Measurements from ENCODE around the gene DENND1C.
"Not testable (repeated sequence)": the region's sequence is repeated elsewhere in the genome, so short reads cannot be mapped to it uniquely, and the experiment has no call there.

The DENND1C gene

GRCh38 chr19:6450166-6450565, 31.4 kb downstream of the DENND1C start:
- no peak for TF ChIP-seq JUND (IDR thresholded peaks at IDR 0.05; ENCODE audit: low read depth)
- in situ Hi-C loops (cut with HindIII; ENCODE audit: low pct_unique_long_range_greater_than_20kb, low sequenced_read_pairs), result no loop called here
- no peak for DNase-seq (ENCODE audit: low read depth in 1 of 2, low spot score in 1 of 2)

- no peak for TF ChIP-seq JUND (IDR thresholded peaks at IDR 0.05; ENCODE audit: low read depth)
- no peak for DNase-seq (ENCODE audit: low read depth in 1 of 2, low spot score in 1 of 2)
- in situ Hi-C loops (cut with HindIII; ENCODE audit: low pct_unique_long_range_greater_than_20kb, low sequenced_read_pairs), result no loop called here
Measured at GRCh38 chr19:6448045-6448444, 33.5 kb downstream of the DENND1C start.

GRCh38 chr19:6446452-6446851, 35.1 kb downstream of the DENND1C start:
- DNase-seq (ENCODE audit: low read depth in 1 of 2, low spot score in 1 of 2), result no peak
- no peak for TF ChIP-seq JUND (IDR thresholded peaks at IDR 0.05; ENCODE audit: low read depth)
- in situ Hi-C loops (cut with HindIII; ENCODE audit: low pct_unique_long_range_greater_than_20kb, low sequenced_read_pairs), result no loop called here

- TF ChIP-seq JUND (IDR thresholded peaks at IDR 0.05; ENCODE audit: low read depth), result no peak
- no peak for DNase-seq (ENCODE audit: low read depth in 1 of 2, low spot score in 1 of 2)
- in situ Hi-C loops (cut with HindIII; ENCODE audit: low pct_unique_long_range_greater_than_20kb, low sequenced_read_pairs), result no loop called here
Measured at GRCh38 chr19:6443986-6444385, 37.6 kb downstream of the DENND1C start.

- no peak for TF ChIP-seq JUND (IDR thresholded peaks at IDR 0.05; ENCODE audit: low read depth)
- no peak for DNase-seq (ENCODE audit: low read depth in 1 of 2, low spot score in 1 of 2)
- in situ Hi-C loops (cut with HindIII; ENCODE audit: low pct_unique_long_range_greater_than_20kb, low sequenced_read_pairs), result no loop called here
Measured at GRCh38 chr19:6442087-6442688, 39.4 kb downstream of the DENND1C start.

- no peak for DNase-seq (ENCODE audit: low read depth in 1 of 2, low spot score in 1 of 2)
- TF ChIP-seq JUND (IDR thresholded peaks at IDR 0.05; ENCODE audit: low read depth), result no peak
- in situ Hi-C loops (cut with HindIII; ENCODE audit: low pct_unique_long_range_greater_than_20kb, low sequenced_read_pairs), result no loop called here
Measured at GRCh38 chr19:6440905-6441304, 40.7 kb downstream of the DENND1C start.

GRCh38 chr19:6439743-6440142, 41.8 kb downstream of the DENND1C start:
- DNase-seq (ENCODE audit: low read depth in 1 of 2, low spot score in 1 of 2), result no peak
- in situ Hi-C loops (cut with HindIII; ENCODE audit: low pct_unique_long_range_greater_than_20kb, low sequenced_read_pairs), result no loop called here
- no peak for TF ChIP-seq JUND (IDR thresholded peaks at IDR 0.05; ENCODE audit: low read depth)

- TF ChIP-seq JUND (IDR thresholded peaks at IDR 0.05; ENCODE audit: low read depth), result no peak
- in situ Hi-C loops (cut with HindIII; ENCODE audit: low pct_unique_long_range_greater_than_20kb, low sequenced_read_pairs), result no loop called here
- no peak for DNase-seq (ENCODE audit: low read depth in 1 of 2, low spot score in 1 of 2)
Measured at GRCh38 chr19:6433663-6434062, 47.9 kb downstream of the DENND1C start, which contains the start of gene SLC25A41. TSS of gene SLC25A41 (minus strand) at chr19:6433763. CDS start at chr19:6433693, 70 bp downstream.

- in situ Hi-C loops (cut with HindIII; ENCODE audit: low pct_unique_long_range_greater_than_20kb, low sequenced_read_pairs), result no loop called here
- TF ChIP-seq JUND (IDR thresholded peaks at IDR 0.05; ENCODE audit: low read depth), result no peak
Measured at GRCh38 chr19:6433165-6433564, 48.4 kb downstream of the DENND1C start.

GRCh38 chr19:6431891-6432290, 49.7 kb downstream of the DENND1C start:
- no peak for TF ChIP-seq JUND (IDR thresholded peaks at IDR 0.05; ENCODE audit: low read depth)
- DNase-seq (ENCODE audit: low read depth in 1 of 2, low spot score in 1 of 2), result no peak
- in situ Hi-C loops (cut with HindIII; ENCODE audit: low pct_unique_long_range_greater_than_20kb, low sequenced_read_pairs), result no loop called here

More at GRCh38 chr19:6433165-6433564, 48.4 kb downstream of the DENND1C start:
- DNase-seq (ENCODE audit: low read depth in 1 of 2, low spot score in 1 of 2), result no peak

- in situ Hi-C loops (cut with HindIII; ENCODE audit: low pct_unique_long_range_greater_than_20kb, low sequenced_read_pairs), result no loop called here
- no peak for TF ChIP-seq JUND (IDR thresholded peaks at IDR 0.05; ENCODE audit: low read depth)
- peak in 1 of 2 experiments; percentile 69 for DNase-seq (ENCODE audit: low read depth in 1 of 2, low spot score in 1 of 2)
Measured at GRCh38 chr19:6429419-6430221, 52.0 kb downstream of the DENND1C start.

GRCh38 chr19:6428692-6429418, 52.7 kb downstream of the DENND1C start:
- in situ Hi-C loops (cut with HindIII; ENCODE audit: low pct_unique_long_range_greater_than_20kb, low sequenced_read_pairs), result not testable (repeated sequence)

GRCh38 chr19:6427131-6427530, 54.5 kb downstream of the DENND1C start:
- in situ Hi-C loops (cut with HindIII; ENCODE audit: low pct_unique_long_range_greater_than_20kb, low sequenced_read_pairs), result no loop called here
- no peak for TF ChIP-seq JUND (IDR thresholded peaks at IDR 0.05; ENCODE audit: low read depth)
- no peak for DNase-seq (ENCODE audit: low read depth in 1 of 2, low spot score in 1 of 2)

More at GRCh38 chr19:6428692-6429418, 52.7 kb downstream of the DENND1C start:
- not testable (repeated sequence) for DNase-seq (ENCODE audit: low read depth in 1 of 2, low spot score in 1 of 2)
